ENCODE data around the gene C1orf52.

The C1orf52 gene

GRCh38 chr1:85229574-85230097 lies 29.8 kb downstream of the C1orf52 start:
- no peak for DNase-seq (ENCODE audit: low spot score)

- DNase-seq (ENCODE audit: low spot score): no peak
Observed at GRCh38 chr1:85228972-85229371, 30.5 kb downstream of the C1orf52 start.

GRCh38 chr1:85225624-85226380 lies 33.7 kb downstream of the C1orf52 start:
- DNase-seq (ENCODE audit: low spot score): no peak

- DNase-seq (ENCODE audit: low spot score): no peak
Observed at GRCh38 chr1:85224734-85225623, 34.5 kb downstream of the C1orf52 start.

GRCh38 chr1:85224295-85224694 lies 35.2 kb downstream of the C1orf52 start:
- no peak for DNase-seq (ENCODE audit: low spot score)

- DNase-seq (ENCODE audit: low spot score): no peak
Observed at GRCh38 chr1:85223334-85223733, 36.1 kb downstream of the C1orf52 start.

DNA sequence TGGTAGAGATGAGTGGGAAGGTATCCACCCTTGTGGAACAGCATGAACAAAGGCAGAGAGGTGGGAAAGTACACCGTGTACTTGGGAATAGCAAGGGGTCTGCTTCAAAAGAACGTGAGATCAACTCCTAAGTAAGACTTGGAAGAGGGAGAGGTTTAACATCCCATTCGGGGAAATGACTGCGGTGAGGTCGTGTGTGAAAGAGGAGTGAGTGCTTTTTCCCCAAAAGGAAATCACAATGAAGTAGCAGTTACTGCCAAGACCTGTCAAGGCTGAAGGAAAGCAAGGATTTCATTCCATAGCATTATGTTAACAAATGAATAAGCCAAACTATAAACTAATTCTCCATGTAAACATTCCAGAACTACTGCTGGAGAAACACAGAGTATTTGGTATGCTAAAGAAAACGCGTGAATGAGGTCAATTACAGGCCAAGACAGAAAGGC lies 38.7 kb downstream of the C1orf52 start:
- DNase-seq (ENCODE audit: low spot score): no peak

- no peak for DNase-seq (ENCODE audit: low spot score)
Observed at GRCh38 chr1:85219853-85220610, 39.4 kb downstream of the C1orf52 start.

DNA sequence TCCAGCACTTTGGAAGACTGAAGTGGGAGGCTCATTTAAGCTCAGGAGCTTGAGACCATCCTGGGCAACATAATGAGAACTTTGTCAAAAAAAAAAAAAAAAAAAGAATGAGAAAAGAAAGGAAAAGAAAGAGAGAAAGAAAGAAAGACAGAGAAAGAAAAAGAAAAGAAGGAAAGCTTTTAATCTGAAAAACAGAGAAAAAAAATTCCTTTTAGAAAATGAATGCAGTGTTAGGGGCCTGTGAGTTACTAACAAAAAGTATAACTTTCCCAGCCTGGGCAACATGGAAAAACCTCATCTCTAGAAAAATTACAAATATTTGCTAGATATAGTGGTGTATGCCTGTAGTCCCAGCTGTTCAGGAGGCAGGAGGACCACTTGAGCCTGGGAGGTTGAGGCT lies 42.8 kb downstream of the C1orf52 start:
- DNase-seq (ENCODE audit: low spot score): no peak

GRCh38 chr1:85214654-85215053 lies 44.8 kb downstream of the C1orf52 start:
- no peak for DNase-seq (ENCODE audit: low spot score)

DNA sequence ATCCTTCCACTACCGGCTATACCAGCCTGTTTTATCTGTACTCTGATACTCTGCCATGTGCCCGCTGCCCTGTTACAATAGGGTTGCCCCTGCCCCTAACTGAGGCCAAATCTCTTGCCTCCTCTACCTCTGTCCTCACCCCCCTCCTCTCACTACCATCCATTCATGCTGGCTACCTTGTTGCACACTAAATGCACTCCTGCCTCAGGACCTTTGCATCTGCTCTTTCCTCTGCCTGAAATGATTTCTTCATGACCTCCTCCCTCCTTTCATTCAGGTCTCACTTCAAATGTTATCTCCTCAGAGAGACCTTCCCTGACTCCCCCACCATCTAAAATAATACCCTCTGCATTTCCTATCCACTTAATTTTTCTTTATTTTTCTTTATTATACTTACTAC lies 51.0 kb downstream of the C1orf52 start:
- DNase-seq (ENCODE audit: low spot score): no peak

DNA sequence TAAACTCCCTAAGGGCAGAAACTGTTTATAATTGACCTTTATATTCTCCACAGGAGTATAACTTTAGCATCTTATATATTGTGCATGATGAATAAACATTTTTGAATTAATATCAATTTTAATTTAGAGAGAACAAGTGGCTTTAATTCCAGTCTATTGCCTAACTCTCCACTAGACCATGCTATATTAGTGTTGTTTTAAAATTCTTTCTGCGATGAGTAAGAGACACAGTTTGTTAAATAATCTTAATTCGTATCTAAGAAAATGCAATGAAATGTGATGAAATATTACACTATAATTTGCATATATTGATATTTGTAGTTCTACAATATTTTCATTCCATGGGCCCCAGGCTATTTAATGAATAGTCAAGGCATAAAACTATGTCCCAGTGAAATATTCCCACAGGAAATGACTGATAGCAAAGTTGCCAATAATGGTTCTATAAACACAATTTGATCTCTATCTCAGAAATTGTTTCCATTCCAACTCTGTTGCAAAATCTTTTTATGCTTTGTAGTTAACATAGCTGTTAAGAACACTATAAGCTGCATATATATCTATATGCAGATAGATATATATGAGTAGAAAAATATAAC lies 55.8 kb downstream of the C1orf52 start:
- no peak for DNase-seq (ENCODE audit: low spot score)

GRCh38 chr1:85202864-85203255 lies 56.6 kb downstream of the C1orf52 start:
- no peak for DNase-seq (ENCODE audit: low spot score)

GRCh38 chr1:85202092-85202863 lies 57.2 kb downstream of the C1orf52 start:
- DNase-seq (ENCODE audit: low spot score): no peak

- peak; percentile 11 for DNase-seq (ENCODE audit: low spot score)
Observed at GRCh38 chr1:85201340-85202091, 57.9 kb downstream of the C1orf52 start.

DNA sequence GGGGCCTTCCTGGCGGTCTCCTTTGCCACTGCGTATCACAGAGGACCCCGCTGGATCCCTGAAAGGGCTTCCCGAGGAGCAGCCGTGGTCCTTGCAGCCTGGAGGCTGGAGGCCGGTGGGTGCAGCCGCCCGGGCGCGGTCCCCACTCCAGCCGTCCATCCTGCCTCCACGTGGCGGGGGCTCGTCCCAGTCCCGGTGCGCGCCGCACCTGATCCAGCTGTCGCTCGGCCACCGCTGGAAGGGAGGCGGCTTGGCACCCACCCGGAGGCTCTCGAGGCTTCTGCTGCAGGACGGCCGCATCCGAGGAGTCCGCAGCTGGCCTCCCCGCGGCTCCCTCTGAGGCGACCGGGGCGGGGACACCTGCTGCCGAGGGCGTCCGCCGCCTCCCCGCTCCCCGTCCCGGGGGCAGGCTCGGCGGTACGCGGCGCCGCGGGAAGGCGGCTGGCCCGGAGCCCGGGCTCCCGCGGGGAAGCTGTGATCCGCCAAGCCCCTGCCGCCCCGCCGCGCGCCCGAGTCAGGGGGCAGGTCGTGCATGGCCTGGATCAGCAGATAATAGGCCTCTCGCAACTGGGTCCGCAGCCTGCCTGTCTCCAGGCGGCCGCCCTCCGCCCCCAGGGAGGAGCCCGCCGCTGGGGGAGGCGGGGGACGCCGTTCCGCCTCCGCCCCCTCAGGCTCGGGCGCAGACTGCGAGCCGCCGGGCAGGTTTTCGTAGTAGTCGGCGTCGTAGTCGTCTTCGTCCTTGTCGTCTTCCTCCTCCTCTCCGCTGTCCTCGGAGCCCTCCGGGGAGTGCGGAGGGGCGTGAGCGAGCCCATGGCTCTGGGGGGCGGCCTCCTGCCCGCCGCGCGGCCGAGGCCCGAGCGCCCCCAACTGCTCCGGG lies 58.8 kb downstream of the C1orf52 start, which contains the start of gene SYDE2:
Gene SYDE2 (minus strand): TSS at position 554 of the 877 bp plus-strand sequence. CDS start 20 bp downstream, at position 534.
- DNase-seq (ENCODE audit: low spot score): peak; percentile 19
